ENCODE results near the gene NDUFA7. TPM values are rescaled to one million over a fixed set of nuclear protein-coding genes. Genes with fewer than 3 reads are reported as not detected.
"Not testable (repeated sequence)": the region's sequence is repeated elsewhere in the genome, so short reads cannot be mapped to it uniquely, and the experiment has no call there.

Gene NDUFA7
- total RNA-seq, 4 donors from 2014 or later = 23.8 to 40.6 (median 32.8) TPM

DNA sequence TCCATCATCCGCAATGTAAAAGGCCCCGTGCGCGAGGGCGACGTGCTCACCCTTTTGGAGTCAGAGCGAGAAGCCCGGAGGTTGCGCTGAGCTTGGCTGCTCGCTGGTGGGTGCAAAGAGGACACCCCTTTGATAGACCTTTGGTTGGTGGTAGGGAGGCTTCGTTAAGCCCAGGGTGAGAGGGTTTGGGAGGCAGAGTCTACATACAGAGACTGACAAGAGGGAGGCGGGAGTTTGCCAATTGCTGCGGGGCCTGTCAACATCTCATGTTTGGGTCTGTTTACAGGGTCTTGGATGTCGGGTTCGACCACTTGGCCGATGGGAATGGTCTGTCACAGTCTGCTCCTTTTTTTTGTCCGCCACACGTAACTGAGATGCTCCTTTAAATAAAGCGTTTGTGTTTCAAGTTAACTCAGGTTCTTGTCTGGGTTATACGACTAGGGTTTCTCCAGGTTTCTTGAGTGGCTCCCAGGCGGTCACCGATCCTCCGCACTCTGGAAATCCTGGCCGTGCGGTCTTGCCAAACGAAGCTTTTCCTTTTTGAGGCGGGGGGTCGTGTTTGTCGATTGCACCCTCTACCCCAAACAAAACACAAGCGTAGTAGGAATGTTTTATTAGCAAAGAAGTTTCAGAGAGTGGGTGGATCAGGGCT, 937 bp upstream of the NDUFA7 start:
- intact Hi-C loops (cut with DNase I) = no loop called here
- WGBS, 2 donors = 10 to 17% methylated on average over 17 to 28 of the region's 30 CpGs
- peak overlapping the region; percentile 70 to 96 (median 84) for H3K4me3 ChIP-seq

GRCh38 chr19:8320564-8321066, 560 bp downstream of the NDUFA7 start:
- H3K4me3 ChIP-seq = peak overlapping the region; percentile 70 to 96 (median 84)
- DNase-seq = no peak
- peak overlapping the region; percentile 94 to 98 (median 96) for H3K27ac ChIP-seq
- peaks cover 25 to 47% (median 29%) of the 10 kb centered on the region in 3 donors for H3K4me1 ChIP-seq
- WGBS, 2 donors = 1 to 5% methylated on average over 14 to 15 of the region's 16 CpGs
- H3K36me3 ChIP-seq = peaks cover 0 to 51% (median 6%) of the 10 kb centered on the region in 3 donors
- intact Hi-C loops (cut with DNase I) = no loop called here
- TF ChIP-seq CTCF (IDR thresholded peaks at IDR 0.05) (no peak), POLR2A (IDR thresholded peaks at IDR 0.05) (no peak)
- H3K27me3 ChIP-seq = no peaks in the 10 kb centered on the region
- no peaks in the 10 kb centered on the region for H3K9me3 ChIP-seq

More for the DNA sequence above, 937 bp upstream of the NDUFA7 start:
- H3K27me3 ChIP-seq = no peaks in the 10 kb centered on the region
- no peak for DNase-seq
- peaks cover 25 to 47% (median 29%) of the 10 kb centered on the region in 3 donors for H3K4me1 ChIP-seq
- peak overlapping the region; percentile 94 to 98 (median 96) for H3K27ac ChIP-seq
- peaks cover 0 to 37% (median 6%) of the 10 kb centered on the region in 3 donors for H3K36me3 ChIP-seq
- H3K9me3 ChIP-seq = no peaks in the 10 kb centered on the region
- TF ChIP-seq POLR2A (IDR thresholded peaks at IDR 0.05) (no peak), CTCF (IDR thresholded peaks at IDR 0.05) (no peak)

GRCh38 chr19:8319807-8320520, 1.2 kb downstream of the NDUFA7 start:
- intact Hi-C loops (cut with DNase I) = no loop called here

DNA sequence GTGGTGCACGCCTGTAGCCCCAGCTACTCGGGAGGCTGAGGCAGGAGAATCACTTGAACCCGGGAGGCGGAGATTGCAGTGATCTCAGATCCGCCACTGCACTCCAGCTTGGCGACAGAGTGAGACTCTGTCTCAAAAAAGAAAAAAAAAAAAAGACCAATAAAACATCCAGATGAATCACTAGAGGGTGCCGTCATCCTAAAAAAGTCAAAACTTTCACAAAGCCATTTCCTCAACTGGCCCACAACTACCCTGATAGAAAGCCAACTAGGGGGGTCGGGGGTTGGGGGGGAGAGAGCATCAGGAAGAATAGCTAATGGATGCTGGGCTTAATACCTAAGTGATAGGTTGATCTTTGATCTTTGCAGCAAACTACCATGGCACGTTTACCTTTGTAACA, 2.3 kb downstream of the NDUFA7 start:
- H3K27ac ChIP-seq; intact Hi-C loops (cut with DNase I); DNase-seq; H3K4me3 ChIP-seq; H3K9me3 ChIP-seq; H3K27me3 ChIP-seq: not testable (repeated sequence)
- 62 to 82% methylated on average over 7 to 8 of the region's 9 CpGs for WGBS, 2 donors
- Histone ChIP-seq H3K4me1 (peaks cover 24 to 35% (median 25%) of the 10 kb centered on the region in 3 donors), H3K36me3 (peaks cover 0 to 62% (median 20%) of the 10 kb centered on the region in 3 donors)

More at GRCh38 chr19:8319807-8320520, 1.2 kb downstream of the NDUFA7 start:
- TF ChIP-seq POLR2A (IDR thresholded peaks at IDR 0.05) (no peak), CTCF (IDR thresholded peaks at IDR 0.05) (no peak)
- Histone ChIP-seq H3K36me3 (peaks cover 0 to 57% (median 13%) of the 10 kb centered on the region in 3 donors), H3K4me3 (peak overlapping the region; percentile 70 to 96 (median 84)), H3K4me1 (peaks cover 25 to 46% (median 29%) of the 10 kb centered on the region in 3 donors), H3K27me3 (no peaks in the 10 kb centered on the region), H3K27ac (peak overlapping the region in 3 of 4 donors; percentile 94 to 98 (median 97)), H3K9me3 (no peaks in the 10 kb centered on the region)
- DNase-seq = no peak
- 81 to 82% methylated on average over 16 to 19 of the region's 19 CpGs for WGBS, 2 donors

DNA sequence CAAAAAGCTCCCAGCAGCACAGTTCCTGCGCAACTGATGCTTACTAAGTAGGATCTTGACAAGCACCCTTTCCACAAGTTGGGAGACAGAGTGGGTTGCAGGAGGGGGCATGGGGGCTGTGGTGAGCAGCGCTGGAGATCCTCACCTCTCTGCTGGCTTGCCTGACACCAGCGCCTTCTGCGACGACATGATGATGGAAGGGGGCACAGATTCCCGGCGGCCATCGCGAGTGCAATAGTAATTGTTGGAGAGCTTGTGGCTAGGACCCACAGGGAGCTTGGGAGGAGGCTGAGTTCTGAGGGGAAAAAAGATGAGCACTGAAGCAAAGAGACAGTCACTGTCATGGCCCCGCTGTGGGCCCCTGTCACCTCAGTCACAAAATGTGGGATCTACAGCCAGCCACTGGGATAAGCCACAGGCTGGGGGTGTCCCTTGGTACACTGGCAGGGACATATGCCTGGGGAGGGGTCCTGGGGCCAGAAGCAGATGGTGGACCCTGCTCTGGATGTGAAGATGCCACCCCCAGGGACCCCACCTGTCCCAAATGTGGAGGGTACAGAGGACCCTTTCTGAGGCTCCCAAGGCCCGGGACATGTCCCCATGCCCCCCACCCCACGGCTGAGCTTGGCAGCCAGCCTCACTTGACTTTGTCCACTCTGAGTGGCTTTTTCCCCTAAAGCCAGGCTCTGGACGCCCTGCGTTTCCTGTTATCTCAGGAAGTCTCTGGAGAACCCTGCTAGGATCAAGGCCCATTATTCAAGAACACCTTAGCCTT, 4.6 kb downstream of the NDUFA7 start:
- H3K27me3 ChIP-seq = no peaks in the 10 kb centered on the region
- TF ChIP-seq POLR2A (IDR thresholded peaks at IDR 0.05) (no peak), CTCF (IDR thresholded peaks at IDR 0.05) (no peak)
- DNase-seq = no peak
- H3K9me3 ChIP-seq = no peaks in the 10 kb centered on the region
- intact Hi-C loops (cut with DNase I) = no loop called here
- no peak overlapping the region for H3K27ac ChIP-seq
- H3K4me1 ChIP-seq = peaks cover 16 to 24% (median 17%) of the 10 kb centered on the region in 3 donors
- WGBS, 2 donors = 86 to 88% methylated on average over 11 to 14 of the region's 14 CpGs
- no peak overlapping the region for H3K4me3 ChIP-seq
- peaks cover 0 to 70% (median 17%) of the 10 kb centered on the region in 3 donors for H3K36me3 ChIP-seq

DNA sequence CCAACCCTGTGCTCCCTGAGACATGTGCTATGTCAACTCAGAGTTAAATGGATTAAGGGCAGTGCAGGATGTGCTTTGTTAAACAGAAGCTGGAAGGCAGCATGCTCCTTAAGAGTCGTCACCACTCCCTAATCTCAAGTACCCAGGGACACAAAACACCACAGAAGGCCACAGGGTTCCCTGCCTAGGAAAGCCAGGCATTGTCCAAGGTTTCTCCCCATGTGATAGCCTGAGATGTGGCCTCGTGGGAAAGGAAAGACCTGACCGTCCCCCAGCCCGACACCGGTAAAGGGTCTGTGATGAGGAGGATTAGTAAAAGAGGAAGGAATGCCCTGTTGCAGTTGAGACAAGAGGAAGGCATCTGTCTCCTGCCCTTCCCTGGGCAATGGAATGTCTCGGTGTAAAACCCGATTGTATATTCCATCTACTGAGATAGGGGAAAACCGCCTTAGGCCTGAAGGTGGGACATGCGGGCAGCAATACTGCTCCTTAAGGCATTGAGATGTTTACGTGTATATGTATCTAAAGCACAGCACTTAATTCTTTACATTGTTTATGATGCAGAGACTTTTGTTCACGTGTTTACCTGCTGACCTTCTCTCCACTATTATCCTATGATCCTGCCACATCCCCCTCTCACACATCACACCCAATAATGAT, 6.1 kb downstream of the NDUFA7 start:
- H3K27ac ChIP-seq; DNase-seq; H3K27me3 ChIP-seq; H3K9me3 ChIP-seq; intact Hi-C loops (cut with DNase I); H3K4me3 ChIP-seq: not testable (repeated sequence)
- H3K4me1 ChIP-seq = peaks cover 10 to 20% (median 13%) of the 10 kb centered on the region in 3 donors
- 83 to 84% methylated on average over 7 to 8 of the region's 11 CpGs for WGBS, 2 donors
- H3K36me3 ChIP-seq = peaks cover 0 to 84% (median 17%) of the 10 kb centered on the region in 3 donors

Data from esophagus squamous epithelium (tissue), 5 donors.